ENCODE measurements around the gene GPR162. TPM values are rescaled to one million over a fixed set of nuclear protein-coding genes. Genes with fewer than 3 reads are reported as not detected.

GPR162 gene
- total RNA-seq, 1 experiment from 2014 or later, result 2.3 TPM

DNA sequence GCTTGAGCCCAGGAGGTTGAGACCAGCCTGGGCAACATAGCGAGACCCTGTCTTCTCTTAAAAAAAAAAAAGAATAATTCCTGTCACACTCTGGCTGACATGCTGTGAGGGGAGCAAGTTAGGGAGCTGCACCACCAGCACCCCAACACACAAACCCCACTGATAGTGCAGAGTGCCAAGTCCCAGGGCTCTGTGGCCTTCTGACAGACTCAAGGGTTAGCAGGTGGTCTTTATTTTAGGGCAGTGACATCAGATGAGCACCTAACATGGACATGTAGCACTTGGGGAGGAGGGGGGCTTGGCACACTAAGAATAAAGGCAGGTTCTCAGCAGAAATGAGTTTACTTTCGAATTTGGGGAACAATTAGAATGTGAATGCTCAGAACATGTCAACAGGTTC, 37.2 kb downstream of the GPR162 start:
- H3K27ac ChIP-seq (ENCODE audit: low read depth, low read length), result no peak overlapping the region
- no peak for ATAC-seq
- no peak overlapping the region for H3K4me3 ChIP-seq (replicated peaks in 1 of 2; ENCODE audit: low read depth in 1 of 2, low read length in 2 of 2)
- no peaks in the 10 kb centered on the region for H3K27me3 ChIP-seq (ENCODE audit: insufficient read depth, low read length)
- H3K79me2 ChIP-seq (ENCODE audit: insufficient read depth, low read length), result peaks cover 18% of the 10 kb centered on the region
- H3K4me1 ChIP-seq (ENCODE audit: control insufficient read depth in 1 of 2, insufficient read depth in 2 of 2, low read length in 2 of 2), result peaks cover 2 to 4% of the 10 kb centered on the region in 2 experiments; a peak in 3 of 4 replicates
- TF ChIP-seq CEBPB (IDR thresholded peaks at IDR 0.05; ENCODE audit: low read depth) (no peak), YY1 (IDR thresholded peaks at IDR 0.05; ENCODE audit: extremely low read depth, insufficient replicate concordance, low read depth, low read length) (no peak), ELF1 (IDR thresholded peaks at IDR 0.05; ENCODE audit: borderline replicate concordance, low read depth) (no peak), SIN3A (IDR thresholded peaks at IDR 0.05; ENCODE audit: low read depth) (no peak)
- no peaks in the 10 kb centered on the region for H4K20me1 ChIP-seq (ENCODE audit: insufficient read depth)
- no peak overlapping the region for H3K4me2 ChIP-seq (ENCODE audit: low read length)
- peaks cover 60 to 73% of the 10 kb centered on the region in 2 experiments for H3K36me3 ChIP-seq (ENCODE audit: control insufficient read depth in 1 of 2, insufficient read depth in 2 of 2, low read length in 2 of 2)
- DNase-seq (ENCODE audit: low read depth, low spot score), result no peak
- intact Hi-C loops (cut with micrococcal nuclease), result no loop called here
- RAD21 ChIA-PET (ENCODE audit: low non-redundant PET in 1 of 2, low total read pairs in 2 of 2, uncharacterized antibody in 2 of 2, unreplicated experiment in 2 of 2), result no interaction called here
- POLR2A ChIA-PET, result interaction anchor here (1.1 kb wide), 1 partner anchor 10 kb away, joined by 3 read pairs; no protein-coding TSS in a partner anchor
- H2AFZ ChIP-seq (ENCODE audit: low read depth, low read length, poor library complexity, severe bottlenecking), result no peak overlapping the region
- H3K9me2 ChIP-seq (ENCODE audit: insufficient read depth), result no peaks in the 10 kb centered on the region
- CTCF ChIA-PET, result no interaction called here
- no peak overlapping the region for H3K9ac ChIP-seq (ENCODE audit: low read length)
- no peaks in the 10 kb centered on the region for H3K9me3 ChIP-seq (ENCODE audit: control insufficient read depth in 1 of 2, insufficient read depth in 1 of 2, low read depth in 1 of 2, low read length in 2 of 2)
- no TSS peak for BruUV-seq (replicated peaks)

DNA sequence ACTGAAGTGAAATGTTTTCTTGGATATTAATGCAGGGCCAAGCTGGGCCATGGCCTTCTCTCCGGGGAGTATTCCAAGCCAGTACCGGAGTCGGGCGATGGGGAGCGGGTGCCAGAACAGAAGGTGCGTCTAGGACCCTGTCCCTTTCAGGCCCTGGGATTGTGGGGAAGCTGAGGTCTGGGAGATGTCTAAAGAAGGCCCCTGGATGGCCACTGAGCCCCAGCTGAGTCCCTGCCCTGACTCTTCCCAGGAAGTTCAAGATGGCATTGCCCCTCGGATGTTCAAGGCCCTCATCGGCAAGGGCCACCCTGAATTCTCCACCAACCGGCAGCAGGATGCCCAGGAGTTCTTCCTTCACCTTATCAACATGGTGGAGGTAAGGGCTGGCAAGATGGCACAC, 38.5 kb downstream of the GPR162 start:
- H3K36me3 ChIP-seq (ENCODE audit: control insufficient read depth in 1 of 2, insufficient read depth in 2 of 2, low read length in 2 of 2), result peaks cover 63 to 71% of the 10 kb centered on the region in 2 experiments
- H3K9ac ChIP-seq (ENCODE audit: low read length), result no peak overlapping the region
- RAD21 ChIA-PET (ENCODE audit: low non-redundant PET in 1 of 2, low total read pairs in 2 of 2, uncharacterized antibody in 2 of 2, unreplicated experiment in 2 of 2), result no interaction called here
- H4K20me1 ChIP-seq (ENCODE audit: insufficient read depth), result no peaks in the 10 kb centered on the region
- DNase-seq (ENCODE audit: low read depth, low spot score), result no peak
- H3K27ac ChIP-seq (ENCODE audit: low read depth, low read length), result no peak overlapping the region
- H3K79me2 ChIP-seq (ENCODE audit: insufficient read depth, low read length), result peaks cover 5% of the 10 kb centered on the region
- no peak for TF ChIP-seq CTCF (IDR thresholded peaks at IDR 0.05 in 2 of 3, conservative IDR thresholded peaks at IDR 0.05 in 1 of 3; ENCODE audit: borderline replicate concordance in 1 of 3, insufficient read depth in 1 of 3, low read depth in 2 of 3, low read length in 2 of 3)
- TF ChIP-seq ELF1 (IDR thresholded peaks at IDR 0.05; ENCODE audit: borderline replicate concordance, low read depth), result no peak
- no peak for TF ChIP-seq ZFX (IDR thresholded peaks at IDR 0.05)
- TF ChIP-seq POLR2A (IDR thresholded peaks at IDR 0.05; ENCODE audit: borderline replicate concordance, extremely low read depth, insufficient read depth, insufficient read length), result no peak
- TF ChIP-seq JUND (IDR thresholded peaks at IDR 0.05), result no peak
- no peak for TF ChIP-seq EZH2 (IDR thresholded peaks at IDR 0.05)
- TF ChIP-seq, protein P1, sequence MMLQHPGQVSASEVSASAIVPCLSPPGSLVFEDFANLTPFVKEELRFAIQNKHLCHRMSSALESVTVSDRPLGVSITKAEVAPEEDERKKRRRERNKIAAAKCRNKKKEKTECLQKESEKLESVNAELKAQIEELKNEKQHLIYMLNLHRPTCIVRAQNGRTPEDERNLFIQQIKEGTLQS (IDR thresholded peaks at IDR 0.05), result no peak
- TF ChIP-seq SIN3A (IDR thresholded peaks at IDR 0.05; ENCODE audit: low read depth), result no peak
- TF ChIP-seq YY1 (IDR thresholded peaks at IDR 0.05; ENCODE audit: extremely low read depth, insufficient replicate concordance, low read depth, low read length), result no peak
- TF ChIP-seq EGR1 (IDR thresholded peaks at IDR 0.05; ENCODE audit: low read depth), result no peak
- no TSS peak for BruUV-seq (replicated peaks)
- CTCF ChIA-PET, result no interaction called here
- intact Hi-C loops (cut with micrococcal nuclease), result no loop called here
- no peak overlapping the region for H2AFZ ChIP-seq (ENCODE audit: low read depth, low read length, poor library complexity, severe bottlenecking)
- no peak overlapping the region for H3K4me2 ChIP-seq (ENCODE audit: low read length)
- ATAC-seq, result no peak
- H3K9me3 ChIP-seq (ENCODE audit: control insufficient read depth in 1 of 2, insufficient read depth in 1 of 2, low read depth in 1 of 2, low read length in 2 of 2), result no peaks in the 10 kb centered on the region
- POLR2A ChIA-PET, result interaction anchor here (0.5 kb wide), 1 partner anchor 326 kb away, joined by 3 read pairs; the partner anchor contains the start of gene GAPDH
- no peak overlapping the region for H3K4me3 ChIP-seq (replicated peaks in 1 of 2; ENCODE audit: low read depth in 1 of 2, low read length in 2 of 2)
- no peaks in the 10 kb centered on the region for H3K4me1 ChIP-seq (ENCODE audit: control insufficient read depth in 1 of 2, insufficient read depth in 2 of 2, low read length in 2 of 2)
- H3K27me3 ChIP-seq (ENCODE audit: insufficient read depth, low read length), result no peaks in the 10 kb centered on the region
- H3K9me2 ChIP-seq (ENCODE audit: insufficient read depth), result no peaks in the 10 kb centered on the region

Data from HCT116 (cell line).